GM12865 (cell line): ENCODE data around the gene ABCB8.
"Not testable (repeated sequence)": the region's sequence is repeated elsewhere in the genome, so short reads cannot be mapped to it uniquely, and the experiment has no call there.

ENCODE experiments used
- DNase-seq: peaks from one replicate; pipeline ENCODE4 v3.0.0; 2010; ENCODE audit warnings: low read depth
- H3K4me3 ChIP-seq: 2 replicates; pipeline ENCODE4 v1.5.1; 2011; ENCODE audit warnings: mild to moderate bottlenecking, low read depth, low read length, control low read depth
- TF ChIP-seq, protein P1 (sequence below): IDR thresholded peaks from 2 replicates; pipeline ENCODE4 v1.5.1; 2011; ENCODE audit warnings: low read length, control low read depth, low read depth, inconsistent platforms; ENCODE audit not compliant: insufficient read depth; ENCODE audit errors: missing control alignments

Gene ABCB8

GRCh38 chr7:151010037-151010306, 18.3 kb upstream of the ABCB8 start:
- no peak overlapping the region for H3K4me3 ChIP-seq
- TF ChIP-seq, protein P1, sequence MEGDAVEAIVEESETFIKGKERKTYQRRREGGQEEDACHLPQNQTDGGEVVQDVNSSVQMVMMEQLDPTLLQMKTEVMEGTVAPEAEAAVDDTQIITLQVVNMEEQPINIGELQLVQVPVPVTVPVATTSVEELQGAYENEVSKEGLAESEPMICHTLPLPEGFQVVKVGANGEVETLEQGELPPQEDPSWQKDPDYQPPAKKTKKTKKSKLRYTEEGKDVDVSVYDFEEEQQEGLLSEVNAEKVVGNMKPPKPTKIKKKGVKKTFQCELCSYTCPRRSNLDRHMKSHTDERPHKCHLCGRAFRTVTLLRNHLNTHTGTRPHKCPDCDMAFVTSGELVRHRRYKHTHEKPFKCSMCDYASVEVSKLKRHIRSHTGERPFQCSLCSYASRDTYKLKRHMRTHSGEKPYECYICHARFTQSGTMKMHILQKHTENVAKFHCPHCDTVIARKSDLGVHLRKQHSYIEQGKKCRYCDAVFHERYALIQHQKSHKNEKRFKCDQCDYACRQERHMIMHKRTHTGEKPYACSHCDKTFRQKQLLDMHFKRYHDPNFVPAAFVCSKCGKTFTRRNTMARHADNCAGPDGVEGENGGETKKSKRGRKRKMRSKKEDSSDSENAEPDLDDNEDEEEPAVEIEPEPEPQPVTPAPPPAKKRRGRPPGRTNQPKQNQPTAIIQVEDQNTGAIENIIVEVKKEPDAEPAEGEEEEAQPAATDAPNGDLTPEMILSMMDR, result no peak

GRCh38 chr7:151010307-151011096, 17.7 kb upstream of the ABCB8 start:
- no peak for DNase-seq
- H3K4me3 ChIP-seq, result no peak overlapping the region

More at GRCh38 chr7:151010037-151010306, 18.3 kb upstream of the ABCB8 start:
- DNase-seq, result no peak

GRCh38 chr7:151011097-151011409, 17.2 kb upstream of the ABCB8 start:
- TF ChIP-seq, protein P1, result no peak
- no peak overlapping the region for H3K4me3 ChIP-seq
- DNase-seq, result no peak

More at GRCh38 chr7:151010307-151011096, 17.7 kb upstream of the ABCB8 start:
- TF ChIP-seq, protein P1, result no peak

- not testable (repeated sequence) for DNase-seq
Observed at GRCh38 chr7:151011616-151012015, 16.6 kb upstream of the ABCB8 start.

GRCh38 chr7:151012031-151012692, 16.1 kb upstream of the ABCB8 start:
- TF ChIP-seq, protein P1, result no peak

More at GRCh38 chr7:151011616-151012015, 16.6 kb upstream of the ABCB8 start:
- not testable (repeated sequence) for H3K4me3 ChIP-seq

GRCh38 chr7:151012911-151013347, 15.3 kb upstream of the ABCB8 start:
- H3K4me3 ChIP-seq, result no peak overlapping the region
- TF ChIP-seq, protein P1, result peak; percentile 35
- DNase-seq, result no peak

More at GRCh38 chr7:151012031-151012692, 16.1 kb upstream of the ABCB8 start:
- no peak for DNase-seq
- no peak overlapping the region for H3K4me3 ChIP-seq

GRCh38 chr7:151013356-151013732, 14.9 kb upstream of the ABCB8 start:
- TF ChIP-seq, protein P1, result no peak
- no peak for DNase-seq
- no peak overlapping the region for H3K4me3 ChIP-seq
